Fibroblast of mammary gland (primary cell): ENCODE results near the gene NENF.

ENCODE experiments used
- DNase-seq: peaks from one replicate; pipeline ENCODE4 v3.0.0-alpha.2; 2010; ENCODE audit warnings: low read depth
- H3K4me3 ChIP-seq: 2 replicates; pipeline ENCODE4 v1.5.1; 2011; ENCODE audit warnings: low read depth, mild to moderate bottlenecking, low read length, moderate library complexity; ENCODE audit not compliant: control insufficient read depth
- CTCF ChIP-seq: conservative IDR thresholded peaks from 2 replicates; pipeline ENCODE4 v1.5.1; 2011; ENCODE audit warnings: low read depth, low read length, inconsistent platforms; ENCODE audit not compliant: control insufficient read depth, insufficient read depth

The NENF gene

GRCh38 chr1:212438831-212439237, 6.1 kb downstream of the NENF start:
- no peak overlapping the region for H3K4me3 ChIP-seq
- DNase-seq: no peak
- TF ChIP-seq CTCF: no peak

- no peak for TF ChIP-seq CTCF
- H3K4me3 ChIP-seq: no peak overlapping the region
- DNase-seq: no peak
These were observed 7.7 kb downstream of the NENF start for GRCh38 chr1:212440419-212440818.

GRCh38 chr1:212442408-212442807, 9.7 kb downstream of the NENF start:
- no peak for TF ChIP-seq CTCF
- no peak for DNase-seq
- H3K4me3 ChIP-seq: no peak overlapping the region

GRCh38 chr1:212446333-212446732, 13.6 kb downstream of the NENF start:
- H3K4me3 ChIP-seq: no peak overlapping the region
- no peak for TF ChIP-seq CTCF
- DNase-seq: no peak

- TF ChIP-seq CTCF: no peak
- no peak for DNase-seq
- H3K4me3 ChIP-seq: no peak overlapping the region
These were observed 14.8 kb downstream of the NENF start for GRCh38 chr1:212447478-212447877.

- TF ChIP-seq CTCF: no peak
- no peak overlapping the region for H3K4me3 ChIP-seq
- DNase-seq: no peak
These were observed 17.7 kb downstream of the NENF start for GRCh38 chr1:212450331-212450881.
